Measurements from ENCODE around the gene BMP5.

Gene BMP5

GRCh38 chr6:55870181-55870813 is 5.1 kb downstream of the BMP5 start:
- DNase-seq: no peak

- DNase-seq: no peak
These were observed 5.7 kb downstream of the BMP5 start for GRCh38 chr6:55869674-55870073.

DNA sequence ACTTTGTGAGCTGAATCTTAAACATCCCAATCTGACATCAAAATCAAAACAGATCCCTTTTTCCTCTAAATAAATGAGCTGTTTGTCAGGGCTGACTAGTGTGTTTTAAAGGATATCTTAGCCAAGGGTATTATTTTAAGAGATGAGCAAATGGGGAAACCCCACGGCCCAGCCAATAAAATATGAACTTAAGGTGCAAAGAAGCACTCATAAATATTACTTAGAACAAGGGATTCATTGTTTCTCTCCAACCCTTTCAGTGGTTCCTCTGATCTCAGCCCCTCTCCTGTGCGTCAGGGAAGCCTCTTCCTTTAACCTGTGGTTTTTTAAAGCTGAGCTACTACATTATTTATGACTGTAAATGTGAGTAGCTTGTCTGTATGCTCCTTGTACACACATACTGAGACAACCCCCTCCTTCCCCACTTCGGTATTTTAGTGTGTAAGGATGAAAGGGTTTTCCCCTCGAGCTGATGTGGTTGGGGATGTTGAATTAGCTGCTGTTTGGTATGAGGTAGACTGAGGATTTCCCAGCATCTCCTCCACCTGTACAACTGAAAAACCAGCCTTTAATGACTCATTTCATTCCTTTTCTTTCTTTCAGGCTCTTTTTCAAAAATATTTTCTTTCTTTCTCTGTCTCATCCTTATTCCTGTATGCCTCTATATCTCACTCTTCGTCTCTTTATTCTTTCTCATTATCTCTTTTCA is 6.5 kb downstream of the BMP5 start:
- DNase-seq: no peak

DNA sequence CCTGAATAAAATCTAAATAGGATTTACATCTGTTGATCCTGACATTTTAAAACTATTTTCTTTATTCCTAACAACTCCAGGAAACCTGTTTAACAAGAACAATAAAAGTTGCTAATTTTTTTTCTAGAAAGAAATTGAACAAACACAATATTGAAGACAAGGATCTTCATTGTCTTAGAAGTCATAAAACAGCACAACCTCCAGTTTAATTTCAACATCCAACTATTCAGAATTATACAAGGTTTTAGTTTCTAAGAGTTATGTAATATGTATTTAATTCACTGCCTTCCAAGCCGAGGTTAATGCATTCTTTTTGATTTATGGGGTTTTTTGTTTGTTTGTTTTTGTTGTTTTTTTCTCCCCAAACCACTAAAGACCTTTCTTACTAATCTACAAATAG is 7.2 kb downstream of the BMP5 start:
- no peak for DNase-seq

DNA sequence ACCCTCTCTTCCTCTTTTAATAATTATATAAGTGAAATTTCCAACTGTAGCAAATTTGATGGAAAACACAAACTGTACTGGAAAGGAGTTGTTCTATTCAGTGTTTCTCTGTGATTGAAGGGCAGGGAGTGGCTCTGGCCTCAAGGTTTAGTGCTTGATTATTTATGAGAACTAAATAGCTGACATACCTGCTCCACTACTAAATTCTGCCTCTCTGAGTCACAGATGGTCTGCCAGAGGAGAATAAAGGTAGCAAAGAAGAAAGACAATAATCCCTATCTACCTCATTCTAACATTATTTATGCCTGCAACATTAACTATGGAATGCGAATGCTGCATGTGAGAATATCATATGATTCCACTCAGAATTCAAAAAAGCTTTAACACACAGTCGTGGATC is 9.3 kb downstream of the BMP5 start:
- no peak for DNase-seq

DNA sequence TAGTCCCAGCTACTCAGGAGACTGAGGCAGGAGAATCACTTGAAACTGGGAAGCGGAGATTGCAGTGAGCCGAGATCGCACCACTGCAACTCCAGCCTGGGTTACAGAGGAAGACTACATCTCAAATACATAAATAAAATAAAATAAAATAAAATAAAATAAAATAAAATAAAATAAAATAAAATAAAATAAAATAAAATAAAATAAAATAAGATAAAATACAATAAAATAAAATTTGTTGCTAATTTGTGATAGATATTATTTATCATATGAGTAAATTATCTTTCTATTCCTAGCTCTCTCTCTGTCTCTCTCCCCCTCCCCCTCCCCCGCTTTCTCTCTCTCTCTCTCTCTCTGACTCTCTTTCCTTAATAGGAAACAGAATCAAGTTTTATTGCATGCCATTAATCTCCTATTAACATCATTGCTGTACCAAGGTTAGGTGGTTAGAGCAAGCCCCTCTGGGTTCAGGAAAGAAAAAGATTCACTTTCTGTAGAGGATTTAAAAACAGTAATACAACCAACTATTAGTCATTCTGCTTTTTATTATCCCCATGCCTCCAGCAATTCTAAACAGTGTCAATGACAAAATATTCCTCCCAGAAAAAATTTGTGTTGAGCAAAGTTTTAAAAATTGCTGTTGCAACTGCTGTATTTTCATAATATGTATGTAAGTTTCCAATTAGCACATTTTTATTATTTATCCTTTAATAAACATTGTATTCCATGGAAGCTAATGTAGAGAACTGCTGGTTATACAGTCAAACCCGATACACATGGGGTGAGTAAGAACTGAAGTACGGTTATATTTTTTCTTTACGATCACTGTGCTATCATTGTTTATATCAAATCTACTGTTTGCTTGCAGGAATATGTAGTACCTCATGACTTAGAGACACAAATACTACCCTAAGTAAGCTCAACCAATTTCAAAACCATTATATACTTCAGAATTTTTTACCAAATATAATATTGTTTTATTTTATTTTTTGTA is 22.1 kb downstream of the BMP5 start:
- DNase-seq: no peak

DNA sequence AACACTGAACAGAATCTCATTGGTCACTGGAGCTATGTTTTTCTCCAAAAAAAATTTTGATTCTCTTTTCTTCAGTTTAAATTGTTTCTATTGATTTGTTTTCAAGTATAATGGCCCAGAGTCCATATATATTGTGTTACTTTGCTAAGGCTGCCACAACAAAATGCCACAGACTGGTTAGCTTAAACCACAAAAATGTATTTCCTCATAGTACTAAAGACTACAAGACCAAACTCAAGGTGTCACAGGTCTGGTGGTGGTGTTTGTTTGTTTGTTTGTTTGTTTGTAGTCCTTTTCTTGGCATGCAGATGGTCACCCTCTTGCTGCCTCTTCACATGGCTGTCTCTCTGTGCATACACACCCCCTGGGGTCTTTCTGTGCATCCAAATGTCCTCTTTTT is 34.0 kb downstream of the BMP5 start:
- no peak for DNase-seq

DNA sequence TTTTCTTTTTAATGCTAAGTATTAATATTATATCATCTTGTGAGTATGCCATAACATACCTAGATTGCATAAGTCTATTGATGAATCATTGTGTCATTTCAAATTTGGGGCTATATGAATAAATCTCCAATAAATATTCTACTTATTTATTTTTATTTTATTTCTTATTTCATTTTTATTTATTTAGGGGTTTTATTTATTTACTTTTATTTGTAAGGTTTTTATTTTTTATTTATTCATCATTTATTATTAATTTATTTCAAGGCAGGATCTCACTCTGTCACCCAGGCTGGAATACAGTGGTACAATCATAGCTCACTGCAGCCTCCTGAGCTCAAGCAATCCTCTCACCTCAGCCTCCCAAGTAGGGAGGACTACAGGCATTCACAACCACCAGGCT is 36.3 kb downstream of the BMP5 start:
- DNase-seq: no peak

- no peak for DNase-seq
These were observed 38.4 kb downstream of the BMP5 start for GRCh38 chr6:55836945-55837344.

GRCh38 chr6:55836481-55836880 is 38.9 kb downstream of the BMP5 start:
- DNase-seq: no peak

DNA sequence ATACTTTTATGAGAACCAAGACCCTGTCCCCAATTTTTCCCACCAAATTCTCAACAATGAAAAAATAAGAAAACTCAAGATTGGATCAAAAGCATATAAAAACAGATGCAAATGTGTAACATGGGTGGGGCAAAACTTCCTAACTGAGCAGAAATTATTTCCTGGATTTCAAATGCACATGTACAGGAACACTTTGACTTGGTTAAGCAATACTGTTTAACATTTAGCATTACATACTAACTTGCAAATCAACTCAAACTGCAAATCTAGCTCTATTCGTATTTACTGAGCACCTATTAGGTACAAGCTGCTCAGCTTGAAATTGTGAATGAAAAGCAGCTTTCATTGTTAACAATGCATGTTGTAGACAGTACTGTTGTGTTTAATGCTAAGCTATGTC is 40.2 kb downstream of the BMP5 start:
- DNase-seq: no peak

DNA sequence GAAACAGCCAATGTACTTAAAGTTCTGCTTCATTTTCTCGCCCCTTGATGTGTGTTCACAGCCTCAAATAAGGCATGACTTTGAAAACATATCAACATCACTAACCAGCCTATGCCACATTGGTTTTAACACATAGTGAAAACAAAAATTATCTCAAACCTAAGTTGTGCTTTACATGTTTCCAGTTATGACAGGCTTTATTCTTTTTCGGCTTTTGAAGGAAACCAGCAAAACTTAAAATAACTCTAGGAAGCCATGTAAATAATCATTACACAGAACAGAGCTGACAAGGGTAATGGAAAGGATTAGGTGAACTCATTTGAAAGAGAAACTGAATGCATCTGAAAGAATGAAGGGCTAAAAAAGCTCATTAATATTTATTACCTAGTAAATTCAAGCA is 42.1 kb downstream of the BMP5 start:
- no peak for DNase-seq

DNA sequence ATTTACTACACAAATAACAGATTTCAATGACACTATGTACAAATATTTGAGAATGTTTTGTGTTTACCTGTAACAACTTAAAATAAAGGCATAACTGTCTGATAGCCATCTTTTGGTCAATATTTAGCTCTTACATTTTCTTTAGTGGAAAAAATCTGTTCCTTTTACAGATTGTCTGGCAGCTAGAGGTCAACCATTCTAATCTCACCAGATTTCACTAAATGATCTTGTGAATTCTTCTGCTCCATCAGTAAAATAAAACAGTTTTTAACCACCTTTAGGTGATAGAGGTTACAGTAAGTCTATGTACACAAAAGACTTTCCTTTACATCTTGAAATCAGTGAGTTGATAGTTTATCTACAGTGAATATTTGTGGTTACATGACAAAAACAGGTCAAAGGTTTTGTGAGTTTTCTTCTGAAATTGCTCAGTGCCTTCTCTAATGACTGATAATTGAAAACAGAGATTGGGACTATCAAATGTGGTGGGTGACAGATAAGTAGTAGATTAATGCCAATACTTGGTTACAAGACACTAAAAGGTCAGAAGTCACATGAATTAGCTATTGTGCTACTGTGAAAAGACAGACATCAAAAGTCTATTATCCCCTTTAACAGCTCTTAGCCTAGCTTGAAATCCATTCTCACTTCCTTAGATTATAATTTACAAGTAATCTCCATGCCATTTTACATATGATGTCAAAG is 47.4 kb downstream of the BMP5 start:
- DNase-seq: no peak

DNA sequence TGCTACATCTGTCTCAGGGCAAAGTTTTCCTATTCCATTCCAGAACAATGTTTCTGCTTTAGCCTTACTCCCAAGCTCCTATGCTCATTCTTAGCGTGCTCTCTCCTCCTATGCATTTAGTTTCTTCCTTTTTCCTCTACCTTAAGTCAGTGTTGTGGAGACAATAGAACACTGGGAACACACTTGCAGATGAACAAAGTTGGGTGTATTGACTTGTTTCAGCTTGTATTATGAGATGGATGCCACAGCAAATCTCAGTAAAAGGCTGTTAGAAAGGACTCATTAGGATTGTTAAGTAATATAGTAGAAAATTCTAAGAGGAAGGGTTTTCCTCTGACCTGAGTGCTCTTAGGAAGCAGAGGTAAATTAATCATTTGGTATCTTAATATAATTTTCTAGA is 48.4 kb downstream of the BMP5 start:
- no peak for DNase-seq

GRCh38 chr6:55825402-55826051 is 49.9 kb downstream of the BMP5 start:
- DNase-seq: no peak

DNA sequence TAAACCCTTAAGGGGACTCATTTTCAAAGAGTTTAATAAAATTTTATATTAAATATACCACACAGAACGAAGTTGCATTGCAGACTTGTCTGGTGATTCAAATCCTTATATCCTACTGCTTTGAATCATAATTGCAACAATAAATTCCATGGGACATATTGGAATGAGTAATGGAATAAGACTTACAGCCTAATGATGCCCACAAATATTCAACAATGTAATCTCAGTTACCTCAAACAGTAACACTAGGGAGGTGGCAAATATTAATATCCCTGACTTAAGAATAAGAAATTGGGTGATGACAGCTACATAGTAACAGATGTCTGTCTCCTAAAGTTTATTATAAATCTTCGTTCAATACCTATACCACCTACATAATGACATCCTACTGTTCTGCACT is 52.6 kb downstream of the BMP5 start:
- DNase-seq: no peak

- no peak for DNase-seq
These were observed 53.4 kb downstream of the BMP5 start for GRCh38 chr6:55822005-55822404.

DNA sequence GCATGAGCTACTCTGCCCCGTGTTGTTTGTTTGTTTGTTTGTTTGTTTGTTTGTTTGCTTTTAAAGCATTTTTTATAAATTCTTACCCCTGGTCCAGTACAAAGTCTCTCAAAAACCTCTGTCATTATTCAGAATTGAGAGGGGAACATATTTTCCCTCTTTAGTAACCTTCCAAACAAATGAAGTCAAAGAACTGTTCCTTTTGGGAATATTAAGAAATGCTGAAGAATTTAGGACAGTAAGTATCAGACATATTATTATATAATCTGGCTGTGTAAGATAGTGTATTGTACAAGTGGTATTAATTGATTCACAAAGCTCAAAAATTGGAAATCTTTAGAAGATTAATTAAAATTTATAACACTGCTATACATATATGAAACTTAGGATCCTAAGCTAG is 54.7 kb downstream of the BMP5 start:
- no peak for DNase-seq

GRCh38 chr6:55819811-55820210 is 55.6 kb downstream of the BMP5 start:
- DNase-seq: no peak

DNA sequence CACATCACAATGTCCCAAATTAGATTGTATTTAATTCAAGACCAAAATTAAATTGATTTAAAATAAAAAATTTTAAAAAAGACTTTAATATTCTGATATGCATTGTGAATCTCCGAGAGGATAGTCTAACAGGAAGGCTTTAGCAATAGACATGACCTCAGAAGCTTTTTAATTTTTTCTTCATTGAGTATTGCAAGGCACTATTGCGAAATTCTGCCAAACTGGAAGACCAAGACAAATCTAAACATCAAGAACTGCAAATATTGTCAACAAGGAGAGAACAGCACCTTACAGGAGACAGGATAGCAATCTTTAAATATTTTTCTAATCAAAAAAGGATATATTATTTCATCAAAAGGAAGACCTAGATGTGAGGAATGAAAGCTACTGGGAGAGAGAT is 56.9 kb downstream of the BMP5 start:
- DNase-seq: no peak

- no peak for DNase-seq
These were observed 62.9 kb downstream of the BMP5 start for GRCh38 chr6:55812509-55812908.

GRCh38 chr6:55811074-55811473 is 64.3 kb downstream of the BMP5 start:
- DNase-seq: no peak

GRCh38 chr6:55802259-55802658 is 73.1 kb downstream of the BMP5 start:
- DNase-seq: no peak
